RPMI8226 (cell line): Measurements from ENCODE around the gene DNAH3.
"Not testable (repeated sequence)": the region's sequence is repeated elsewhere in the genome, so short reads cannot be mapped to it uniquely, and the experiment has no call there.

ENCODE experiments used
- DNase-seq: peaks from one replicate; pipeline ENCODE4 v3.0.0-alpha.2; 2015

The DNAH3 gene

DNA sequence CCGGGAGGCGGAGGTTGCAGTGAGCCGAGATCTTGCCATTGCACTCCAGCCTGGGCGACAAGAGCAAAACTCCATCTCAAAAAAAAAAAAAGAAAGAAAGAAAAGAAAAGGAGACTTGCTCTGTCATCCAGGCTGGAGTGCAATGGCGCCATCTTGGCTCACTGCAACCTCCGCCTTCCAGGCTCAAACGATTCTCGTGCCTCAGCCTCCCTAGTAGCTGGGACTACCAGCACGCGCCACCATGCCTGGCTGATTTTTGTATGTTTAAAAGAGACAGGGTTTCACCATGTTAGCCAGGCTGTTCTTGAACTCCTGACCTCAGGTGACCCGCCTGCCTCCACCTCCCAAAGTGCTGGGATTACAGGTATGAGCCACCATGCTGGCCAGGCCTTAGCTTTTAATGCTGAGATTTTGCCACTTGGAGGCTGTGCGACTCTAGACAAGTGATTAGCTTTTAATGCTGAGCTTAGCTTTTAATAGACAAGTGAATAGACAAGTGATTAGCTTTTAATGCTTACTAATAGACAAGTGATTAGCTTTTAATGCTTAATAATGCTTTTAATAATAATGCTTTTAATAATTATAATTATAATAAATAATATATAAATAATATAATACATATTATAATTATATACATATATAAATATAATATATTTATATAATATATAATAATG is 17.4 kb upstream of the DNAH3 start:
- no peak for DNase-seq

DNA sequence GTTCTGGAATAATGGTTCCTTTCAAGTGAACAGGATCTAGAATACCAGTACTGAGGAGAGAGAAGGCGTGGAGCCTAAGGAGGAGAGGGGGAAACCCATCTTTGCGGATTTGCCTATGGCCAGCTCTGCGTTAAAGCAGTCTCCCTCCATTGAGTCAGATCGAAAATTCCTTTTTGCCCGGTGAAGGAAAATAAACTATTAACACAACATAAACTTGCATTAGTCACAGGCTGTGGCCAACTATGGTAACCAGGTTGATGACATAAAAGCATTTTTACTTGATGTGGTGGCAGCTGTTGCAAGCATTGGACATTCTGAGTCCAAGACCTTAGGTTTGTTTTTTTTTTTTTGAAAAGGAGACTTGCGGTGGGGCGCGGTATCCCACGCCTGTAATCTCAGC is 16.7 kb upstream of the DNAH3 start:
- DNase-seq: no peak

DNA sequence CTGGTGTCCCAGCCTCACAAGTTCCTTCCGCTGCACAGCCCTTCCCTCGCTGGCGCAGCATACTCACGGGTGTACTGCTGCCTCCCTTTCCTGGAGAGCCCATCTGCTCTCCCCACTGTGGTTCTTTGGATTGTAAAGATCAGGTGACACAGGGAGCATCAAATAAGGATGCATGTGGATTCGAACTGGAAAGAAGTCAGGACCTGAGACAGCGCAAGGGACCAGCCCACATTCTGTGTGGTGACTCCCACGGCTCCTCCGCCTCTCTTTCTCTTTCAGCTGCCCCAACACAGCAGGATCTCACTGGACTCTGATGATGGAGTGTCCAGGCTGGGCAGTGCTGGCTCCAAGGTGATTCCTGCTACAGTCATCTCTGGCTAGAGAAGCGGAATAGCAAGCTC is 15.9 kb upstream of the DNAH3 start:
- DNase-seq: no peak

DNA sequence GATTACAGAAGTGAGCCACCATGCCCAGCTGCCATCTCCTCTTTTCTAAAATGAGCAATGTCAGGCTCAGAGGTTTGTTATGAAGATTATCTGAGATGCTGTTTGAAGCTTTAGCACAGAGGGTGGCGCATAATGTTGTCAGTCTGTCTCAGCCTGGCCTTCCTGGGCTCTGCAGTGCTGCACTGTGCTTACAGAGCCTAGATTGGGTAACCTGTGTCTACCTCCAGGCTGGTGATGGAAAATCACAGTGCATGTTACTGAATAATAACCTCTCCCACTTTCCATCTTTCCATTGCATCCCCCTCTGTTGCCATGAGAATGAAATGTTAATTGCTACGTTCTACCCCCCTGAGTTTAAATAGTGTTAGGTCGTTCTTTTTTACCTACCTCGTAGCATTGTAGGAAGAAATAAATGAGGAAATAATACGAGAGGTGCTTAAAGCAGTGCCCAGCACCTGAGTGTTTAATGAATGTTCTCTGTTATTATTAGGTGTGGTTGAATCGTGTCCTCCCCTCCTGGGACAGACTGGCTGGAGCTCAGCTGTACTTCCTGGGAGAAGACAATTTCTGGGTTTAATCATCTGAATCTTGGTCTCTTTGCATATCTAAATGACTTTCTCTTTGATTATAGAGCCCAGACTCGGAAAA is 14.0 kb upstream of the DNAH3 start:
- no peak for DNase-seq

DNA sequence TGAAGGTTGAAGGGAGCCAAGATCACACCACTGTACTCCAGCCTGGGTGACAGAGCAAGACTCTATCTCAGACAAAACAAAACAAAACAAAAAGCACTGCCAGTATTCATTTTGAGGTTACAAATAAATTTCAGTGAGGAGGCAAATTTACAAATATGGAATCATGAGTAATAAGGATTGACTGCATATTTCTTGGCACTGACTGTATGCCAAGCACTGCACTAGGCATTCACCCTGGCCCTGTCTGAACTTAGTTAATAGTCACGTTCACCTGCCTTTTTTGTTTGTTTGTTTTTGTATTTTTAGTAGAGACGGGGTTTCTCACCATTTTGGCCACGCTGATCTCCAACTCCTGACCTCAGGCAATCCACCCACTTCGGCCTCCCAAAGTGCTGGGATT is 12.9 kb upstream of the DNAH3 start:
- DNase-seq: no peak

DNA sequence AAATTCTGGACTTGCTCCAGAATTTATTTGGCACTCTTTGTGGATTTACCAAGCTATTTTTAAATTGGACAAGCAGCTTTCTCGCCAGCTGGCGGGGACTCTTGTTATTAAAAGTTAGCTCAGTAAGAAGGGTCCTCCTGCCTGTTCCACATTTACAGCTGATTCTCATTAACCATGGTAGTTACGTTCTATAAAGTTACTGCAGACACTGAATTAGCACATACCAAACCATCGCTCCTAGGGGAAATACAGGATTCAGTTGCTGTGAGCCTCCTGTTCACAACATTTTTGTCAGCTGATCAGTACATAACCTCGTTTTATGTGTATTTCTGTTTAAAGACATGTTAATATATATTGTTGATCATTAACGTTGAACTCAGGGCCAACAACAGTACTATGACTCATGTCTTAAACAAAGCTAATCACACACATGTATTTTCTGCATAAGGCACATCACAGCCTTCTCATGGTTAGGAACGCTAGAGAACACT is 12.1 kb upstream of the DNAH3 start:
- no peak for DNase-seq

DNA sequence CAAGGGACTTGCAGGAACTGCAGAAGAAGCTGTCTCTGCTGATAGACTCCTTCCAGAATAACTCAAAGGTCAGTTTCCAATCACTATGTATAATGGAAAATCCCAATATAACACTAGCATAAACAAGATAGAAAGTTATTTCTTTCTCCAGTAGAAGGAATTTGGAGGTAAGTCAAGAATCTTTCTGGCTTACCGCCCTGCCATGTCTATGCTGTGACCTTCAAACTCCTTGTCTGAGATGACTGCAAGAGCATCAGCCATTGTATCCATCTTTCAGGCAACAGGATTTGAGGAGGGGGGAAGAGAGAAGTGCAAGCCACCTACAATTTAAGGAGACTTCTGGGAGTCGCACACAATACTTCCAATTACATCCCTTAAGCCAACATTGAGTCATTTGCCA is 10.6 kb upstream of the DNAH3 start:
- no peak for DNase-seq

DNA sequence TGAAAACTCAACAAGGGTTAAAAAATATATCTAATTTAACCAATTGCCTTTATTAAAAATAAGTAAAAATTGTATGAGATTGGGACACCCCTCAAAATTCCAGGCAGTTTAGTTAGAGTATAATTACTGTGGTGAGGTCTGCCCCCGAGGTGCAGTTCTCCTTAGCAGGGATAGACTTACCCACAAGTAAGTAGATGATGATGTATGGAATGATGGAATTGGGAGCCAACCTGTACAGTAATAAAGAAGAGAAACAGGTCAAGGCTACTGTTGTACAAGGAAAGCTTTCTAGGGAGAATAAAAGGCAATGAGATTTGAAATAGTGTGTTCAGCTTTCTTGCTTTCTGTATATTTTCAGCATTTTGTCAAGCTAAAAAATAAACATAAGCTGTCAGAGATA is 9.6 kb upstream of the DNAH3 start:
- DNase-seq: no peak

DNA sequence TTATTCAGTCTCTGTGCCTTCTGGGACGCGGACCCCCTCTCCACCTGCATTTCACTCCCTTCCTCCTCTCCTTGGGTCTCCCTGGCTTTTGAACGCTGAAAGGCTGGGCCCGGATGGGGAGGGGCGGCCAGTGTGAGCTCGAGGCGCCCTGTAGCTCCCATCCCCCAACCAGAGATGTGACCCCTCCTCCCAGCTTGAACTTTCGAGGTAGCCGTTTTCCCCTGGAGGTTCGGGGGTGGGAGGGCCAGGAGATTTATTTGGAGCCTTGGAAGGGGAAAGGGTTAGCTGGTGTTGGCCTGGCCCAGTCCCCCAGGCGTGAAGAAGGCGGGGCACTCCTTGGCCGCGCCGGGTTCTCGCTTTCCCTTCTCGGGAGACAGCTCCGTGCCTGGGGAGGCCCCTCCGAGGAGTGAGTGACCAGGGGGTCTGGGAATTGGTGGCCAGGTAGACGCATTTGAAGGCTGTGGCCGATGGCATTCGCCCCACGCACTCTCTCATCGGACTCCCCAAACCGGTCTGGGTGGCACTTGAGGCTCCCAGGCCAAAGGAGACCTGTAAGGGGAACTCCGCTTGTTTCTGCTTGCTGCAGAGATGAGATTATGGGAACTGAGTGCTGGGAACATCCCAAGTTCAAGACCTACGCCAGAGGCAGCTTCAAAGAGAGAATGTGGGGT is 8.8 kb upstream of the DNAH3 start:
- no peak for DNase-seq

- peak; percentile 92 for DNase-seq
Observed at GRCh38 chr16:21158208-21159110, 7.8 kb upstream of the DNAH3 start, which contains the start of gene LDAF1. TSS of gene LDAF1 (plus strand) at chr16:21158674. CDS start at chr16:21161183, 2,509 bp downstream.

DNA sequence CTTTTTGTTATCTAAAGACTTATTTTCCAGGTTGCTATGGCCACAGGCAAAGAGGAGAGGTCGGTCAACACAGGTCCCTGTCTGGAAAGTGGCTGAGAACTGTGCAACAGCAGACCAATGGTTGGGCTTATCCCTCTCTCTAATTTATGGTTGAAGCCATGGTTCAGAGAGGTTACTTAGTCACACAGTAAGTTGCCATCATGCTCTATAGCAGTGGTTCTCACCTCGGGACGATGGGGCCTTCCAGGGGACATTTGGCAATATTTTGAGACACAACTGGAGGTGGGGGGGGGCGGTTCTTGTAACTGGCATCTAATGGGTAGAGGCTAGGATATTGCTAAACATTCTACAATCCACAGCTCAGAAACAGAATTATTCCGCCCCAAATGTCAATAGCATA is 7.0 kb upstream of the DNAH3 start:
- no peak for DNase-seq

GRCh38 chr16:21156767-21157467 is 6.3 kb upstream of the DNAH3 start:
- DNase-seq: peak; percentile 35

DNA sequence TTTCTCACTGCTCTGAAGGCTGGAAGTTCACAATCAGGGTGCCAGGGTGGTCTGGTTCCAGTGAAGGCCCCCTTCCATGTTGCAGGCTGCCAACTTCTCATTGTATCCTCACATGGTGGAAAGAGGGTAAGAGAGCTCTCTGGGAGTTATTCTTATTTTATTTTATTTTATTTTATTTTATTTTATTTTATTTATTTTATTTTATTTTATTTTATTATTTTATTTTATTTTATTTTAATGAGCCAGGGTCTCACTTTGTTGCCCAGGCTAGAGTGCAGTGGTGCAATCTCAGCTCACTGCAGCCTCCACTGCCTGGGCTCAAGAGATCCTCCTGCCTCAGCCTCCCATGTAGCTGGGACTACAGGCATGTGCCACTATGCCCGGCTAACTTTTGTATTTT is 5.4 kb upstream of the DNAH3 start:
- not testable (repeated sequence) for DNase-seq

DNA sequence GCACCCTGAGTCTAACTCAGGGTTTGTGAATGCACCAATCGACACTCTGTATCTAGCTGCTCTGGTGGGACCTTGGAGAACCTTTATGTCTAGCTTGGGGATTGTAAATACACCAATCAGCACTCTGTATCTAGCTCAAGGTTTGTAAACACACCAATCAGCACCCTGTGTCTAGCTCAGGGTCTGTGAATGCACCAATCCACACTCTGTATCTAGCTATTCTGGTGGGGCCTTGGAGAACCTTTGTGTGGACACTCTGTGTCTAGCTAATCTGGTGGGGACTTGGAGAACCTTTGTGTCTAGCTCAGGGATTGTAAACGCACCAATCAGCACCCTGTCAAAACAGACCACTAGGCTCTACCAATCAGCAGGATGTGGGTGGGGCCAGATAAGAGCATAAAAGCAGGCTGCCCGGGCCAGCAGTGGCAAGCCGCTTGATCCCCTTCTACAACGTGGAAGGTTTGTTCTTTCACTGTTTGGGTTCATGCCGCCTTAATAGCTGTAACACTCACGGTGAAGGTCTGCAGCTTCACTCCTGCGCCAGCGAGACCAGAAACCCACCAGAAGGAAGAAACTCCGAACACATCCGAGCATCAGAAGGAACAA is 2.6 kb upstream of the DNAH3 start:
- DNase-seq: not testable (repeated sequence)

DNA sequence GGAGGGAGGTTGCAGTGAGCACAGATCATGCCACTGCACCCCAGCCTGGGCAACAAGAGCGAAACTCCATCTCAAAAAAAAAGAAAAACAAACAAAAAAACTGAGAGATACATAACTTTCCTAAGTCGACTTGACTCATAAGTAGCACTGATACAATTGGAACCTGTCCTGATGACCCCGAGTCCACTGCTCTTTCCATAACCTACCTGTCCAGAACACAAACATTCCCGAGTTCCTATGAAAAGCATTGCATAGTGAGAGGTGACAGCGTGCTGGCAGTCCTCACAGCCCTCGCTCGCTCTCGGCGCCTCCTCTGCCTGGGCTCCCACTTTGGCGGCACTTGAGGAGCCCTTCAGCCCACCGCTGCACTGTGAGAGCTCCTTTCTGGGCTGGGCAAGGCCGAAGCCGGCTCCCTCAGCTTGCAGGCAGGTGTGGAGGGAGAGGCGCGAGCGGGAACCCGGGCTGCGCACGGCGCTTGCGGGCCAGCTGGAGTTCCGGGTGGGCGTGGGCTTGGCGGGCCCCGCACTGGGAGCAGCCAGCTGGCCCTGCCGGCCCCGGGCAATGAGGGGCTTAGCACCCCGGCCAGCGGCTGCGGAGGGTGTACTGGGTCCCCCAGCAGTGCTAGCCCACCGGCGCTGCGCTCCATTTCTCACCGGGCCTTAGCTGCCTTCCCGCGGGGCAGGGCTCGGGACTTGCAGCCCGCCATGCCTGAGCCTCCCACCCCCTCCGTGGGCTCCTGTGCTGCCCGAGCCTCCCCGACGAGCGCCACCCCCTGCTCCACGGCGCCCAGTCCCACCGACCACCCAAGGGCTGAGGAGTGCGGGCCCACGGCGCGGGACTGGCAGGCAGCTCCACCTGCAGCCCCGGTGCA is 1.7 kb upstream of the DNAH3 start:
- not testable (repeated sequence) for DNase-seq

DNA sequence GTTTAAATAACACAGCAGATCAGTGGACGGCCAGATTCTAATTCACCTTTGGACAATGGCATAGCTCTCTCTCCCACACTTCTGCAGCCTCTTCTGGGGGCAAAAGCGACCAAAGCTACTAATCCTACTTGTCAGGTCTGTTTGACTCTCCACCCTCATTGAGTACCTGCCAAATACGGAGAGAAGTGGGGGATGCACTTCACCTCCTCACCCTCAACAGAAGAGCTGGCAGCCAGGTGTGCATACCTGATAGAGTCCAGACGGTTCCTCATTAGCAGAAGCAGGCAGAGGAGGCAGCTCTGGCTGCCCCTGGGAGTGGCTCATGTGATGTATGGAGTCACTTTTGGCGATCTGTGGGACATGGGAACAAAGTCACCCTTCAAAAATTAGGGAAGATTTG is 4.9 kb downstream of the DNAH3 start:
- no peak for DNase-seq

DNA sequence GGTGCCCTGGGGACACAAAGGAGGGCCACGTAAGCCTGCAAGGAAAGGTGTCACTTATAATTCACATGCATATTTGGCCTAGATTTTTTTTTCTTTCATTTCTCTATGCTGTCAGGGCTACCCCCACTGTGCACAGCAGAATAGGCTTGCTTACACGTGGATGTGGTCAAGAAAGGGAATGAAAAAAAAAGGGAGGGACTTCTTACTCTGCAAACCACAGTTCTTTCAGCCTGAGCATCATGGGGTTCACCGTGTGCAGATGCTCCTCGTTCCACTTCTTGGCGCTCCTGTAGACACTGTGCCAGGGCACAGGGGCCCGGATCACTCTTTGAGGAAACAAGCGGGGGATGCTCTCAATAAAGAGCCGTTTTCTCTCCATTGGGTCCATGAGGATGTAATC is 16.6 kb downstream of the DNAH3 start:
- DNase-seq: no peak

DNA sequence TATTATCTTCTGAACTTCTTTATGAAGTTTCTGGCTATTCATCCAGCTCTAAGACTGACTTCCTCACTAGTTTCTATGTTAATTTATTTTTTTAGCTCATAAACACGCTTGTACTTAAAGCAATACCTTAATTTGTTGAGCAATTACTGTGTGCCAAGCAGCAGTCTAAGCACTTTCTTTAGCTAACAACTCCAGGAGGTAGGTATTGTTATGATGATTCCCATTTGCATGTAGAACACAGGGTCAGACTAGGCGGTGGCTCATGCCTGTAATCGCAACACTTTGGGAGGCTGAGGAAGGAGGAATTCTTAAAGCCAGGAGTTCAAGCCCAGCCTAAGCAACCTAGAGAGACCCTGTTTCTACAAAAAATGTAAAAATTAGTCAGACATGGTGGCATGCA is 19.8 kb downstream of the DNAH3 start:
- no peak for DNase-seq

DNA sequence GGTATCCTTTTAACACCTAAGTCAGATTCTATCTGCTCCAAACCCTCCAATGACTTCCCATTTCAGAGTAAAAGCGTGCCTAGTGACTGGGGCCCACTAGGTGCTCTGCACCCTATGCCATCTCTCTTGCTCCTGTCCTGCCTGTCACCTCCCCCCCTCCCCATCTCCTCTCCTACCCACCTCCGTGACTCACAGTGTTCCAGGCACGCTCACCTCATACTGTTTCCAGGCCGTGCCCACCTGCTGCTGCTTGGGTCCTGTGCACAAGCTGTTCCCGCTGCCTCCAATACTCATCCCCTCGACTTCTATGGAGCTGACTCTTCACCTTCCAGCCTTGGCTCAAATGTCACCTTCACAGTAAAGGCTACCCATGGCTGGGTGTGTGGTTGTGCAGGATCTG is 21.7 kb downstream of the DNAH3 start:
- DNase-seq: no peak

GRCh38 chr16:21126518-21126917 is 24.1 kb downstream of the DNAH3 start:
- DNase-seq: no peak

GRCh38 chr16:21125191-21125590 is 25.5 kb downstream of the DNAH3 start:
- DNase-seq: no peak
